NCI-H1436 treated with DMSO at 0.1 percent for 48 hours (cell line): ENCODE data around the gene DAB2IP.

ENCODE experiments used
- DNase-seq: peaks from one replicate; lab custom pipeline; 2025; lab: John Stamatoyannopoulos, UW

The DAB2IP gene

DNA sequence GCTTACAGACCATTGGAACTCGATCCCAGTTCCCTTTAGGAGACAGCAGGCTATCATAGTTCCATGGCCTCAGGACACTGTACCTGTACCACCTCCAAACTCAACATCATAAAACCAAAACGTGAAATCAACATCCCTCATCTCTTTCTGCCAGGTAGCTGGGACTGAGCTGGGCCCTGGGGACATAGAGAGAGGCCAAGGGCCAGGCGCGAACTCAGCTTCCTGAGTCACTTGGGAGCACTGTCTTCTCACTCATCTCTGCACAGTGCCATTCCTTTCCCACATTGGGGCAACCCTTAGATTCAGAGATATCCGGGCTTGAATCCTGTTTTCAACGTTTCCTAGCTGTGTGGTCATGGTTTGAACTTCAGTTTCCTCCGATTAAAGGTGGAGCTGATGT is 12.2 kb downstream of the DAB2IP start:
- DNase-seq = no peak

DNA sequence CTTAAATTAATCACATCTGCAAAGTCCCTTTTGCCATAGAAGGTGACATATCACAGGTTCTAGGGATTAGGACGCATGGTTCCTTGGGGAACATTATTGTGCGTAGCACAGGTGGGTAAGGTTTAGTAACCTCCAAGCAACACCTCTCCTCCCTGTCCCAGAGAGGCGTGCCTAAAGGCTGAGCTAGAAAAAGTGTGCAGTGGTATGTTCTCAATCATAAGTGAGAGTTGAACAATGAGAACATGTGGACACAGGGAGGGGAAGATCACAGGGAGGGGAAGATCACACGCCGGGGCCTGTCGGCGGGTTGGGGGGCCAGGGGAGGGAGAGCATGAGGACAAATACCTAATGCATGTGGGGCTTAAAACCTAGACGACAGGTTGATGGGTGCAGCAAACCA is 14.9 kb downstream of the DAB2IP start:
- DNase-seq = no peak

DNA sequence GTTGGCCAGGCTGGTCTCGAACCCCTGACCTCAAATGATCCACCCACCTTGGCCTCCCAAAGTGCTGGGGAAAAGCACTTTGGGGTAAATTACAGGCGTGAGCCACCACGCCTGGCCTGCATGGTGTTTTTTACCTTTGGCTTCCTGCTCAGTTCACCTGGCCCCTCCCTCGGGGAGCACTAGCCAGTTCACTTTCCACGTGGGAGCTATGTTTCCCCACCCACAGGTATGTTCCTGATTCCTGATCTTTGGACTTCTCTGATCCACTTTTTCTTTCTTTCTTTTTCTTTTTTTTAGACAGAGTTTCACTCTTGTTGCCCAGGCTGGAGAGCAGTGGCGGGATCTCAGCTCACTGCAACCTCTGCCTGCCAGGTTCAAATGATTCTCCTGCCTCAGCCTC is 15.8 kb downstream of the DAB2IP start:
- DNase-seq = no peak

DNA sequence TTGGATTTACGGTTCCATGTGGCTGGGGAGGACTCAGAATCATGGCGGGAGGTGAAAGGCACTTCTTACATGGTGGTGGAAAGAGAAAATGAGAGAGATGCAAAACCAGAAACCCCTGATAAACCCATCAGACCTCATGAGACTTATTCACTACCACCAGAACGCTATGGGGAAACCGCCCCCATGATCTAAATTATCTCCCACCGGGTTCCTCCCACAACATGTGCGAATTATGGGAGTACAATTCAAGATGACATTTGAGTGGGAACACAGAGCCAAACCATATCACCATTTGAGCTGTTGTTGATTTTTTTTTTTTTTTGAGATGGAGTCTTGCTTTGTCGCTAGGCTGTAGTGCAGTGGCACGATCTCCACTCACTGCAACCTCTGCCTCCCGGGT is 16.5 kb downstream of the DAB2IP start:
- DNase-seq = no peak

DNA sequence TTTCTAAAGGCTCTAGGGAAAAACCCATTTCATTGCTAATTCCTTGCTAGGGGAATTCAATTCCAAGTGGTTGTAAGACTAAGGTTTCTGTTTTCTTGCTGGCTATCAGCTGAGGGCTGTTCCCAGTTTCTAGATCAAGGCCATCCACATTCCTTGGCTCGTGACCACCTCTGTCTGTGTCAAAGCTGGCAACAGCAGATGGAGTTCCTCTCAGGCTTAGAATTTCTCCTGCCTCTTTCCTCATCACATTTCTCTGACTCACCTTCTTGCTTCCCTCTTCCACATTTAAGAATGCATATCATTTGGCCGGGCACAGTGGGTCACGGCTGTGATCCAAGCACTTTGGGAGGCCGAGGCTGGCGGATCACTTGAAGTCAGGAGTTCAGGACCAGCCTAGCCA is 19.0 kb downstream of the DAB2IP start:
- no peak for DNase-seq

DNA sequence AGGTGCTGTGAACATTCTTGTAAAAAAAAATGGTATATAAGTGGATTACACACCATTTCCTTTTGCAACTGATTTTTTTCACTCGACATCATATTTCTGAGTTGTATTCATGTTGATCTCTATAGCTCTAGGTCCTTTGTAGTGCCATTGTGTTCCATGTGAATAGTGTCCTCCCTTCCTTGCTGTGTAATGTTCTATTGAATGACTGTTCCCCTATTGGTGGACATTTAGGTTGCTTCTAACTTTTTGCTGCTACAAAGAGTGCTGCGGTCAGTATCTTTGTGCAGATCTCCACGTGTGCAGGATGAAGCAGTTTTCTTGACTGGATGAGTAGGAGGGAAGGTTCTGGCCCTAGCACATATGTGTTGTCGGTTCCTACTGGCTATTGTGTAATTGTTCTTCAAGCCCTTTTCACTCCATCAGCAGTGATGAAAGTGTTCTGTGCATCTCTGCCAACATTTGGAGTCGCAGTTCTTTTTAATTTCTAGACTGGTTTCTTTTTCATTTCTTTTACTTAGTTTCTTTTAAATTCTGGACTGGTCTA is 20.2 kb downstream of the DAB2IP start:
- DNase-seq = no peak

DNA sequence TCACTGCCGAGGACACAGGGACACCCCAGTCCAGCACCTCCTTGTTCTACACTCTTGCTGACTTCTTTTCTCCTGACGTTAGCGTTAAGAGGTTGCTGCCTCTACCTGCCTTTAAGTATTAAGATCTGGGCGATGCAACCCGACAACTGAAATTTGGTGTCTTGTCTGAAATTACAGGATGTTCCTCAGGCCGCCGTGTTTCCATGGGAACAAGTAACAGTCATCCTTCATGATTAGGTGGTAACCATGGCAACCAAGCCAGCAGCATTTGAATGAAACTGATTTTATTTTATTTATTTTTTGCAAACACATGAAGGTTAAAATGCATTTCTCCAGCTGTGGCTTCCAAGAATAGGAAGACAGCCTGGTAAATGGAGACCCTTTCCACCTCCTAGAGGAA is 20.8 kb downstream of the DAB2IP start:
- DNase-seq = no peak

DNA sequence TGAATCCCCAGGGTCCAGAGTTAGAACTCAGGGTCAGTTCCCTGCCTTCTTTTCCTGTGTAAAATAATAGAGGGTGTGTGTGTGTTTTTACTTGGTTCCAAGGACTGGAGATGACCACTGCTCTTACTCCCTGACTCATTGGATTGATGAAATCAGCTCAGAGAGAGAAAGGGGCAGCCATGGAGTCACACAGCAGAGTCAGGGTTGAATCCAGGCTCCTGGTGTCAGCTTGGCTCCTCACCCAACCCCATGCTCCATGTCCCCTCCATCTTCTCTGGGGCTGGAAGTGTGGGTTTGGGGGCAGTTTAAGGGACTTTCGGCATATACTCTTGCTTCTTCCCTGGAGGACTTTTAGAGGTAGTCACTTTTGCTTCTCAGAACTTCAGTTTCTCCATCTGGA is 21.6 kb downstream of the DAB2IP start:
- no peak for DNase-seq

DNA sequence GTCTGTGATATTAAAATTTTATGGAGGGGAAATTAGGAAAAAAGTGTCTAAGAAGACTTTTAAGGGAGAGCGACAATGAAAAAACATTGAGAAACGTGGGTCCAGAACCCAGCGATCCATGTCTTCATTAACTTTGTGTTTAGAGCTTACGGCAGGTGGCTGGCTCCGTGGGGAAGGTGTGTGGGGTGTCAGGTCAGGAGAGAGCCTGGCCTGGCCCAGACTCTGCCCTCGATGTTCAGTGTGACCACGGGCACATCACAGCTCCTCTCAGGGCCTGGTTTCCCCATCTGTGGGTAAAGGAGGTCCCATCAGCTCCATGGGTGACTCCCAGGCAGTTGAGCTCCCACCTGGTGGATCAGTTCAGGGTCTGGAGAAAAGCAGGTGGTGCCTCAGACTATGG is 22.1 kb downstream of the DAB2IP start:
- no peak for DNase-seq

DNA sequence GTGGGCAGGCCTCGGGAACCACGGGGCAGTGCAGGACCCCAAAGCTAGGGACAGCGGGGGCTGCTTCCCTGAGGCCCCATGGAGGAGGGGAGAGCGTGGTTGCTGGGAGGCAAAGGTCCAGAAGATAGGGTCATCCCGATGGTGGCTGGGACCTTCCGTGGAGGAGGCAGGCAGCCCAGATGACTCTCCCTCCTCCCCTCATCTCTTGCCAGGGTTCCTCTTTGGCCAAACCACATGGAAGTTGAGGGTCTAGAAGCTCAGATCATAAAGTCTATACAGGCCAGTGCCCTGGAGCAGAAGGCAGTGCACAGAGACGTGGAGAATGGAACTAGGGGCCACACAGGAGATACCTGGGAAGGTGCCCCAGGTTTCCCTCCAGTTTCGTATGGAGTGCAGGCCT is 22.6 kb downstream of the DAB2IP start:
- no peak for DNase-seq

DNA sequence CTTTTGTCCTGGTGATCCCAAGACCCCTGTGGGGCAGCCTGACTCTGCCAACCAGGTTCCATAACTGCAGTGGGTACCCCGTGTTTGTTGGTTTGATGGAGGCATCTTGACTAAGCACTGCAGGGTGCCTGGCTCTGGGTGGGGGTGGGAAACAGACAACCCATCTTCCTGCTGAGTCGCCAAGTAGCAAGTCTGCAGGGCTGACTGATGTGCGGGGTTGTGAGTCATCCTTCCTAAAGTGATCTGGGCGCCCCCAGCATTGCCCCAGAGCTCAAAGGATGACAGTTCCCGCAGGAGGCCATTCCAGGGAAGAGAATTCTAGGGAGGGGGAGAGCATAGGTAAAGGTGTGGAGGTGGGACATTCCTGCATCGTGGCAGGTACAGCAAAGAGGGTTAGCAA is 23.5 kb downstream of the DAB2IP start:
- no peak for DNase-seq

DNA sequence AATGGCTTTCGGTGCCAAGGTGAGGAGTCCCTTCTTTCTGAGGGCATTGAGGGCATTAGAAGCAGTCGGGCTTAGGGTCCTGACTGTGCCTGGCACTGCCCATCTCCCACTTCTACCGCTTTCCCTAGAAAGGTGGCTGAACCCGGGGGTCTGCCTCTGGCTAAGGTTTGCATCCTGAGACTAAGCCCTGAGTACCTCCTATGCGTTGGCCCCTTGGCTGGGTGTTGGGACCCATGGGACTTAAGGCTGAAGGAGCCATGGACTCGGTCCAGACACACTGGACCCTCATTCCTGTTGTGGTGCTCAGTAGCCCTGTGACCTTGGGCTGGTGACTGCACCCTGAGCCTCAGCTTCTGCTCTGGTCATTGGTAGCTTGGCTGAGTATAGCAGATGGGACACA is 23.9 kb downstream of the DAB2IP start:
- DNase-seq = no peak

DNA sequence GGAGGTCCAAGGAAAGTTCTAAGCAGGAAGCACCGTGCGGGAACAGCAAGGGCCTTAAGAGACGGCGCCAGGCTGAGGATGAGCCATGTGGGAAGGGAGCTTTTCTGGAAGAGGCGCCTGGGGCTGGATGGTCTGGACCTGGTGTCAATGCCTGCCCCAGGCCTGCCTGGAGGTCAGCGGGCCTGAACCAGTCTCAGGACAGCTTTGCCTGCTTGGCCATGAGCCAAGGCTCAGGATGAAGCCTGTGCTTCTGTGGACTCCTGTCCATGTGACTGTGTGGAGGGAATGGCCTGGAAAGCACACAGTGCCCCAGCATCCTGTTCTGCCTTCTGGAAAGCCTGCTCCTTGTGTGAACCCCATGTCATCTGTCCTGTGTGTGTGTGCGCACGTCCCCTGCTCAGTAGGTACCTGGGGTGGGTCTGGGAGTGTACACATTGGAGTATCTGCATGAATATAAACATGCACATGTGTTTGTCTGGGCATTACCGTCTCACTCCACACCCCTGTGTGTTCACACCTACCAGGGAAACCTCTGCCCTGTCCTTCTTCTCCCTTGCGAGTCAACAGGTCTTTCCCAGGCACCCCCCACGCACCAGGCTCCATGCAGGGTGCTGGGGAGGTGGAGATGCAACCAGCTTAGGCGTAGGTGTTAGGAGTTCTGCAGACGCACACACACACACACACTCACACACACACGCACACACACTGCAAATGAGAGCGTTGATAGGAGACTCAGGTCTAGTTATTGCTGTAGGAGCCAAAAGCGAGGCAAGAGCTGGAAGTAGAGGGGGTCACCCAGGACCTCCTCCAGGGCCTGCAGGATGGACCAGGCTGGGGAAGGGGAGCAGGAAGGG is 24.8 kb downstream of the DAB2IP start:
- no peak for DNase-seq

DNA sequence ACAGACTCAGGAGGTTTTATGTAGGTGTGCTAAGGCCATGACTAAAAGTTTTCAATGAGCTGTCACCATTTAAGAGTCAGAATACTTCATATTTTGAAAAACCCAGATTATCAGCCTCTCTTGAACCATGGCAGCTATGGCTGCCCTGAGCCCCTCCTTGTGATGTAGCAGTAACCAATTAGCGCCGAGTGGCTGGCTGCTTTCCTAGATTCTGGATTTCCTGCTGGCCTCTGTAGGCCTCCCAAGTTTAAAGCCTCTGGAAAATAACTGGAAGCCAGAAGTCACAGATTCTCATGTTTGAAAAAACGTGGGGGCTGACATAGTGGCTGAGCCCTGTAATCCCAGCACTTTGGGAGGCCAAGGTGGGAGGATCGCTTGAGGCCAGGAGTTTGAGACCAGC is 25.5 kb downstream of the DAB2IP start:
- no peak for DNase-seq

DNA sequence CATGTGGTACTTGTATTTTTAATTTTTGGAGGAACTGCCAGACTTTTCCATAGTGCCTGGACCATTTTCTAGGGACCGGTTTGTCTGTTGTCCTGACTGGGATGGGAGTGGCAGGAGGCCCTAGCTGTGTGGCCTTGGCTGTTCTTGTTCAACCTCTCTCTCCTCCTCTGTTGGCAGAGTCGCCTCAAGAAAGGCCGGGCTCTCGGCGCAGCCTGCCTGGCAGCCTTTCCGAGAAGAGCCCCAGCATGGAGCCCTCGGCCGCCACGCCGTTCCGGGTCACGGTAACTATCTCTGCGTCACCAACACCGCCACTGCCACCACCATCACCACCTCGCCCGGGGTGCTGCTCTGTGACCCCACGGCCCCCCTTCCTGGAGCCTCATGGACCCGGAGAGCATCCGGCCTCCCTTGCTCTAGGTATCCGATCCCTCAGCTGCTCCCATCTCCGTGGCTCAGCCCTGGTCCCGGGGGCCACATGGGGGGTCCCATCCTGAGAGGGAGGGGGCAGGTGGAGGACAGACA is 27.1 kb downstream of the DAB2IP start:
- DNase-seq = no peak

DNA sequence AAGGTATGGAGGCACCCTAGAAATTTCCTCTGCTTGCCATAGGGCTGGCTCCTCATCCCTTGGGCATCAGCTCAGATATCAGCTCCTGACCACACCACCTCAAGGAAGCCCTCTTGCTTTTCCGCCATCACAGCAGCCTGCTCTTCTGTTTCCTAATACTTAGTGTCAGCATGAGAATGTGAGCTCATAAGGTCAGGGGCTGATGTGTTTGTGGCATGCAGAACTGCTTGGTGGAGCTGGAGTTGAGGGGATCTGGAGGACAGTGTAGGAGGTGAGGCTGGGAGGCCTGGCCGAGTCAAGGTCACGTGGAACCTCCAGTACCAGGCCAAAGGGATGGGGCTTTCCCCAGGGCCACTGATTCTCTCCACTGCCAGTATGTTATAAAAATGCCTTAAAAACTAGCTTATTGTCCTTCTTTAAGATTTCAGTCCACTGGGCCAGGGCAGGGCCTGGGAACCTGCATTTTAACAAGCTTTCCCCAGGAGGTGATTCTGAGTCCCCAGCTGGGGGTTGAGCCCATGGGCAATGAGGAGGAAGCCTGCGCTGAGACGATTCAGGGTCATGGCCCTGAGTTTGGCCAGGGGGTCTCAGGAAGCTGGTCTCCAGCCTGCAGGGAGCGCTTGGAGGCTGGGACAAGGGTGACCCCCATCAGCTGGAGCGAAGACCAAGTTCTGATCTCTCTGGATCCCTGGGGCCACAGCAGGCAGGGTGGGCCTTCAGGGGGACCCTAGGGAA is 28.6 kb downstream of the DAB2IP start:
- DNase-seq = no peak

DNA sequence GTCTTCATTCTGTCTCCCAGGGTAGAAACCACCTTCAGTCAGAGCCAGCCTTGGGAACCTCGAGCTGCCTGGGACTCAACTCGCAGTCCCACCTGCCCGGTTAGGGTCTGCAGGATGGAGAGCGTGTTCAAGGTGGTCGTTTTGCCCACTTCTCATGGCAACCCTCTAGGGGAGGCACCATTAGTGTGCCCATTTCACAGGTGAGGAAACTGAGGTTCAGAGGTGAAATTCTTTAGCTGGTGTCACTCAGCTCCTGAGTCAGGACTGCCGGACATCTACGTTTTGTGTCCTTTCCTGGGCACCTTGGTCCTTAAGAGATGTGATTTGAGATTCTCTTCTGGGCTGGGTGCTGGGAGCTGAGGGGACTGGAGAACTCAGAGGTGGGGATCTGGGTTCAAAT is 30.0 kb downstream of the DAB2IP start:
- no peak for DNase-seq

DNA sequence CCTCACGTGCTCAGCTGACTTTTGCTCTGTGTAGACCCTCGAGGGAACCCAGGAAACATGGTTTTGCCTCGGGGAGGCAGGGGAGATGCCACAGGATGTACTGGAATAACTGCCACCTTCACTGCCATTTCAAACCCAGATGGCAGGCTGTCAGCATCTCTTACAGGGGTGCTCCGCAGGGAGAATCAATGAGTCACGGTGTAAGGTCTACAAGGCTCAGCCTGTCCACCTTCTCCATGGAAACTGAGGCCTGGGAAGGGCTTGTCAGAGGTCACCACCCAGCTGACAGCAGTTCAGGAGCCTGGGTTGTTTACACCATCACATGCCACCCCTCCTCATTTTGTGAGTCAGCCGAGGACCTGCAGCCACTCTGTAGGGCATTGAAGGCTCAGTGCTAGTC is 30.8 kb downstream of the DAB2IP start:
- DNase-seq = no peak

DNA sequence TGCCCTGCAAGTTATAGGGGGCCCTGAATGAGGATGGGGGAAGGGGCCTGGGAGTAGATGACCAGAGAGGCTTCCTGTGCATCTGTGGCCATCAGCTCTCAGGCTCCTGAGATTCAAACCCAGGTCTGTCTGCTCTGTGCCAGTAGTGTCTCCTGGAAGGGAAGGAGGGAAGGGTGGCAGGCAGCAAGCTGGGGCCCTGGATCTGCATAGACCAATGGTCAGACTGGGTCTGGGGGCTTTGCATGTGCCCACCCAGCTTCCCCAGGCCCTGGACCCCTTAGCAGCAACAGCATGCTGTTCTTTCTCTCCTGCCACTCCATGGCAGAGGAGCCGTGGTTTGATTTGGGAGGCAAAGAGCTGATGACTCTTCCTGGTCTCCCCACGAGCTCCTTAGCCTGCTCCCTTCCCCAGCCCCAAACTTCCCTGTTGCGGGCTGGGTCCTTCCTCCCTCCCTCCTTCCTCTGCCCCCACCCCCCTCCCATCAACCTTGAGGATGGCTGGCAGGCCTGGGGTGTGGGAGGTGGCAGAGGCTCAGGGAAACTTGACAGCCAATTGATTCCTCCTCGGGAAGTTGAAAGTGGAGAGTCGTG is 31.6 kb downstream of the DAB2IP start:
- DNase-seq = no peak

DNA sequence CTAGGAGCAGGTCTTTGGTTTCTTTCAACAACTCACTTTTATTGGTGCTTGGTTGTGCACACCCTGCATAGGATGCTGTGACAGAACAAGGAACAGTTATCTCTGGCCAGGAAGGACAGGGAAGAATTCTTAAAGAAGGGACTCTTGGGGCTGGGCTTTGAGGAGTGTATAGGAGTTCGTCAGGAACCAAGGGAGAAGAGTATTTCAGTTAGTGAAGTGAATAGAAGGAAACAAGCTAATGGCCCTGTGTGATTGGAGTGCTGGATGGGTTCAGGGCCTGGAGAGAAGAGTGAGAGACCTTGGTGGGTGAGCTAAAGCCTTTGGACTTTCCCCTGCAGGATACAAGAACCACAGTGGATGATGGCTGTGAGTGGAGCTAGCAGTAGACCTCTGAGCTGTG is 32.2 kb downstream of the DAB2IP start:
- DNase-seq = no peak

DNA sequence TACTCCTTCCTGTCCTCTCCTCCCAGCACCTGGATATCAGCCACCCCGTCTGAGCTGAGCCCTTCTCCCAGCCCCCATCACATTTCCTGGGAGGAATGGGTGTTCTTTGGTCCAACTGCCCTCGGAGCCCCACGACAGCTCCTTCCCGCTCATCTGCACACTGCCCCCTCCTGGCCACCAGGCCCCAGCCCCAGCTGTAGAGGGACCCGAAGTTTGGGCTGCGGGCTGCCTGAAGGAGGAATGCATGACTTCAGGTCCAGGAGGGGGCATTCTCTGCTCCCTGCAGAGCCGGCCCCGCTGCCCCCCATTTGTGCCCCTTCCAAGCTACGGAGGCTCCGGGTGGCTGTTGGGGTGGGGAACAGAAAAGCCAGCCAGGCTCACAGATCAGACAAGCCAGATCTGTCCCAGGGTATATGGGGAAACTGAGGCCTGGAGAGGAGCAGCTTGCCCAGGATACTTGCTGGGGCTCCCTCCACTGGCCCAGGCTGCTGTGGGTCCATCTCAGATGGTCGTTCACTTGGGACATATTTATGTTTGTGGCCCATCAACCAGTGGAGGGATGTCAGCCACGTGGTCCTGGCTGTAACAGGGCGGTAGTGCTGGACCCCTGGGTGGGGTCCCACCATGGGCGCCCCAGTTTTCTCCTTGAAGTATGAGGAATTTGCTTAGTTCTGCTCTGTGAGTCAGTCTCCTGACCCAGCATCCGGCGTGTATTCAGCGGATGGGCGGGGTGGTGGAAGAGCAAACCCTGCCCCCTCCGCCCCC is 33.1 kb downstream of the DAB2IP start:
- DNase-seq = no peak
